HepG2 (cell line): ENCODE measurements around the gene SYTL2. TPM values are rescaled to one million over a fixed set of nuclear protein-coding genes. Genes with fewer than 3 reads are reported as not detected.

Source experiments
- ATAC-seq: fragments of 200-7000 bp; cut with Tn5 transposase; 3 replicates; pipeline ENCODE4 v1.9.1; 2020; ENCODE audit warnings: mild to moderate bottlenecking, moderate library complexity
- BruUV-seq: library from RNA; stranded (reverse); fragments of 400-500 nt; replicated peaks from 2 replicates; lab custom pipeline; 2021; lab: Mats Ljungman, UMichigan
- CTCF ChIA-PET: fragments of 300-600 bp; formaldehyde crosslinking; extraction: SDS; loops from one replicate; lab custom pipeline; 2021; ENCODE audit warnings: low total read pairs, inconsistent platforms, low intra/inter-chr PET ratio; lab: Yijun Ruan, JAX
- POLR2A ChIA-PET: fragments of 350-600 bp; sonication (Branson Sonifier 250); formaldehyde crosslinking; loops from one replicate; lab custom pipeline; 2020; ENCODE audit warnings: antibody characterized with exemption, inconsistent platforms; lab: Yijun Ruan, JAX
- DNase-seq: peaks from one replicate; pipeline ENCODE4 v3.0.0-alpha.2; 2015; ENCODE audit warnings: low spot score
- FAIRE-seq: peaks from 3 replicates; lab custom pipeline; 2011; peaks lifted over from hg19 to GRCh38; lab: Jason Lieb, UNC
- H2AFZ ChIP-seq: one replicate; pipeline ENCODE4 v1.6.1; 2011; ENCODE audit warnings: low read length, inconsistent platforms
- H3K27ac ChIP-seq: fragments of 300-600 bp; 3 replicates; pipeline ENCODE4 v1.8.0; 2011; ENCODE audit warnings: mixed run types, mild to moderate bottlenecking, mixed read lengths, low read length, inconsistent platforms; ENCODE audit not compliant: insufficient read depth; ENCODE audit errors: extremely low read length
- H3K27me3 ChIP-seq, 2 experiments: fragments of 200-600 bp in 1 of 2; 2 replicates in 1 of 2; 3 replicates in 1 of 2; pipeline versions ENCODE4 v1.6.0 to v1.8.0; 2011; ENCODE audit warnings: low read length in 2 of 2, mild to moderate bottlenecking in 2 of 2, moderate library complexity in 2 of 2, inconsistent platforms in 1 of 2; ENCODE audit not compliant: insufficient read depth in 2 of 2, control insufficient read depth in 1 of 2
- H3K36me3 ChIP-seq, 2 experiments: fragments of 200-600 bp in 1 of 2; replicated peaks in 1 of 2; 2 replicates in 1 of 2; 3 replicates in 1 of 2; pipeline versions ENCODE4 v1.5.1 to v1.8.0; 2011; ENCODE audit warnings: low read length in 2 of 2, inconsistent platforms in 1 of 2; ENCODE audit not compliant: insufficient read depth in 2 of 2, control insufficient read depth in 1 of 2
- H3K4me1 ChIP-seq: 2 replicates; pipeline ENCODE4 v1.5.1; 2012; ENCODE audit warnings: low read length, inconsistent platforms; ENCODE audit not compliant: insufficient read depth
- H3K4me2 ChIP-seq: 2 replicates; pipeline ENCODE4 v1.6.0; 2011; ENCODE audit warnings: low read depth, low read length, inconsistent platforms
- H3K4me3 ChIP-seq, 3 experiments: fragments of 200-600 bp in 1 of 3; sonication (generic), shearing (Covaris generic) in 1 of 3; replicated peaks in 1 of 3; 2 replicates each; pipeline ENCODE4 v1.5.1; 2011 to 2016; ENCODE audit warnings: low read length in 3 of 3, inconsistent platforms in 2 of 3, low read depth in 2 of 3, mild to moderate bottlenecking in 2 of 3, control low read depth in 1 of 3, mixed read lengths in 1 of 3; ENCODE audit not compliant: insufficient read depth in 1 of 3
- H3K79me2 ChIP-seq: one replicate; pipeline ENCODE4 v1.6.1; 2011; ENCODE audit warnings: low read length, inconsistent platforms; ENCODE audit not compliant: insufficient read depth
- H3K9ac ChIP-seq: 2 replicates; pipeline ENCODE4 v1.6.0; 2011; ENCODE audit warnings: mild to moderate bottlenecking, low read depth, low read length, inconsistent platforms; ENCODE audit not compliant: insufficient read depth
- H3K9me3 ChIP-seq: 2 replicates; pipeline ENCODE4 v1.5.1; 2012; ENCODE audit warnings: mild to moderate bottlenecking, low read length
- H4K20me1 ChIP-seq: 2 replicates; pipeline ENCODE4 v1.6.0; 2011; ENCODE audit warnings: inconsistent platforms, mild to moderate bottlenecking, low read length, moderate library complexity; ENCODE audit not compliant: insufficient read depth
- AHDC1 ChIP-seq: sonication (generic); formaldehyde crosslinking; IDR thresholded peaks from 2 replicates; pipeline ENCODE4 v1.5.1; 2020; ENCODE audit warnings: mild to moderate bottlenecking, missing genetic modification reagents, borderline replicate concordance
- KMT2A ChIP-seq: sonication (generic); formaldehyde crosslinking; IDR thresholded peaks from 2 replicates; pipeline ENCODE4 v1.4.0; 2020; ENCODE audit warnings: missing genetic modification reagents
- RXRB ChIP-seq: IDR thresholded peaks from 2 replicates; pipeline ENCODE4 v1.6.1; 2016; ENCODE audit warnings: borderline replicate concordance, missing genetic modification reagents, missing compliant biosample characterization
- SALL2 ChIP-seq: sonication (generic); formaldehyde crosslinking; IDR thresholded peaks from 2 replicates; pipeline ENCODE4 v1.8.1; 2023; ENCODE audit warnings: mild to moderate bottlenecking, missing genetic modification reagents, inconsistent platforms
- TBP ChIP-seq: sonication (generic); formaldehyde crosslinking; IDR thresholded peaks from 2 replicates; pipeline ENCODE4 v1.5.0; 2020; ENCODE audit warnings: missing genetic modification reagents
- TCF7 ChIP-seq: sonication (generic); IDR thresholded peaks from 2 replicates; pipeline ENCODE4 v1.6.1; 2016; ENCODE audit warnings: antibody characterized with exemption, low read depth
- TEF ChIP-seq: sonication (generic); formaldehyde crosslinking; IDR thresholded peaks from 2 replicates; pipeline ENCODE4 v1.5.0; 2020; ENCODE audit warnings: missing genetic modification reagents
- ZNF674 ChIP-seq: sonication (generic); formaldehyde crosslinking; IDR thresholded peaks from 2 replicates; pipeline ENCODE4 v1.5.0; 2020; ENCODE audit warnings: low read depth, mild to moderate bottlenecking, missing genetic modification reagents
- ZZZ3 ChIP-seq: sonication (generic); formaldehyde crosslinking; IDR thresholded peaks from 2 replicates; pipeline ENCODE4 v1.4.0; 2020; ENCODE audit warnings: missing genetic modification reagents, mild to moderate bottlenecking, borderline replicate concordance
- WGBS: methylation state at CpG from one replicate; pipeline ENCODE4 v1.1.6; 2017; ENCODE audit warnings: low lambda C conversion rate; 5-methylcytosine and 5-hydroxymethylcytosine counted together
- in situ Hi-C: cut with HindIII; loops from 2 replicates; pipeline ENCODE4 v1.10.0; 2017; ENCODE audit warnings: low pct_unique_long_range_greater_than_20kb; ENCODE audit not compliant: extremely low pct_ligation_motif_present
- intact Hi-C: fragments of 100-400 bp; cut with micrococcal nuclease; formaldehyde crosslinking; loops from one replicate; pipeline ENCODE4 v1.10.0; 2022; ENCODE audit not compliant: unreplicated experiment
- polyA plus RNA-seq, 8 experiments: library from polyadenylated mRNA; depleted of rRNA in 3 of 8; stranded (reverse) in 7 of 8; unstranded in 1 of 8; fragments of >200 nt; fragmentation: Illumina TruSeq in 4 of 8; extraction: Trizol in 4 of 8; gene quantifications; 2 replicates each; pipeline versions ENCODE4 v1.2.1 to v1.2.3, GENCODE V29; 2011 to 2016; ENCODE audit warnings: low read depth in 4 of 8, missing spikeins in 1 of 8, mixed read lengths in 1 of 8; ENCODE audit not compliant: insufficient read depth in 1 of 8
- total RNA-seq, 5 experiments: library from RNA; depleted of rRNA; stranded (reverse); fragments of >200 nt; fragmentation: Illumina TruSeq; extraction: Trizol; gene quantifications; 2 replicates each; pipeline ENCODE4 v1.2.3, GENCODE V29; 2016; ENCODE audit warnings: low read depth in 1 of 5

The SYTL2 gene
- total and polyA plus RNA-seq, 2 of the 13 experiments (the other 11 are each of a cell fraction or from before 2014, with no cell fraction given) = 0.77 to 0.90 TPM

GRCh38 chr11:85735876-85736460, 75.0 kb downstream of the SYTL2 start:
- no peak for FAIRE-seq
- 56% methylated on average over 5 of the region's 5 CpGs for WGBS
- no peak for ATAC-seq
- no peak for DNase-seq
- no peaks in the 10 kb centered on the region for H3K79me2 ChIP-seq
- in situ Hi-C loops = no loop called here
- H2AFZ ChIP-seq = no peak overlapping the region
- no peak overlapping the region for H3K27ac ChIP-seq
- CTCF ChIA-PET = no interaction called here
- intact Hi-C loops = no loop called here
- no peak overlapping the region for H3K4me3 ChIP-seq
- no TSS peak for BruUV-seq
- no peaks in the 10 kb centered on the region for H3K4me1 ChIP-seq
- H3K4me2 ChIP-seq = no peak overlapping the region
- no peaks in the 10 kb centered on the region for H3K9me3 ChIP-seq
- no peak overlapping the region for H3K9ac ChIP-seq
- H3K27me3 ChIP-seq = no peaks in the 10 kb centered on the region; a peak in 1 of 5 replicates
- TF ChIP-seq SALL2 (CRISPR knock-in tag) = no peak
- no peaks in the 10 kb centered on the region for H3K36me3 ChIP-seq
- H4K20me1 ChIP-seq = no peaks in the 10 kb centered on the region
- POLR2A ChIA-PET = no interaction called here

- Histone ChIP-seq H3K4me3 (no peak overlapping the region), H3K4me2 (no peak overlapping the region), H3K36me3 (no peaks in the 10 kb centered on the region), H3K9me3 (no peaks in the 10 kb centered on the region), H2AFZ (no peak overlapping the region), H3K9ac (no peak overlapping the region), H3K27ac (no peak overlapping the region), H4K20me1 (no peaks in the 10 kb centered on the region), H3K79me2 (no peaks in the 10 kb centered on the region), H3K27me3 (no peaks in the 10 kb centered on the region), H3K4me1 (no peaks in the 10 kb centered on the region)
- POLR2A ChIA-PET = no interaction called here
- no peak for TF ChIP-seq TCF7
- no peak for TF ChIP-seq KMT2A (CRISPR knock-in tag)
- TF ChIP-seq ZZZ3 (CRISPR knock-in tag) = no peak
- TF ChIP-seq TBP (CRISPR knock-in tag) = no peak
- no peak for TF ChIP-seq TEF
- TF ChIP-seq RXRB = no peak
- no peak for TF ChIP-seq AHDC1 (CRISPR knock-in tag)
- no peak for TF ChIP-seq ZNF674 (CRISPR knock-in tag)
- CTCF ChIA-PET = no interaction called here
- FAIRE-seq (no peak), DNase-seq (no peak), ATAC-seq (no peak)
- in situ Hi-C loops (no loop called here), intact Hi-C loops (no loop called here)
- no TSS peak for BruUV-seq
These were observed 78.0 kb downstream of the SYTL2 start for GRCh38 chr11:85732965-85733364.
